Stromal cell of bone marrow (primary cell): Measurements from ENCODE around the gene CHAF1A.
A peak's percentile ranks its signal among the peaks of the same experiment; 100 is the strongest.

Experiments used
- DNase-seq: peaks from one replicate; pipeline ENCODE4 v3.0.0-alpha.2; 2012; ENCODE audit warnings: low read depth

The CHAF1A gene

DNA sequence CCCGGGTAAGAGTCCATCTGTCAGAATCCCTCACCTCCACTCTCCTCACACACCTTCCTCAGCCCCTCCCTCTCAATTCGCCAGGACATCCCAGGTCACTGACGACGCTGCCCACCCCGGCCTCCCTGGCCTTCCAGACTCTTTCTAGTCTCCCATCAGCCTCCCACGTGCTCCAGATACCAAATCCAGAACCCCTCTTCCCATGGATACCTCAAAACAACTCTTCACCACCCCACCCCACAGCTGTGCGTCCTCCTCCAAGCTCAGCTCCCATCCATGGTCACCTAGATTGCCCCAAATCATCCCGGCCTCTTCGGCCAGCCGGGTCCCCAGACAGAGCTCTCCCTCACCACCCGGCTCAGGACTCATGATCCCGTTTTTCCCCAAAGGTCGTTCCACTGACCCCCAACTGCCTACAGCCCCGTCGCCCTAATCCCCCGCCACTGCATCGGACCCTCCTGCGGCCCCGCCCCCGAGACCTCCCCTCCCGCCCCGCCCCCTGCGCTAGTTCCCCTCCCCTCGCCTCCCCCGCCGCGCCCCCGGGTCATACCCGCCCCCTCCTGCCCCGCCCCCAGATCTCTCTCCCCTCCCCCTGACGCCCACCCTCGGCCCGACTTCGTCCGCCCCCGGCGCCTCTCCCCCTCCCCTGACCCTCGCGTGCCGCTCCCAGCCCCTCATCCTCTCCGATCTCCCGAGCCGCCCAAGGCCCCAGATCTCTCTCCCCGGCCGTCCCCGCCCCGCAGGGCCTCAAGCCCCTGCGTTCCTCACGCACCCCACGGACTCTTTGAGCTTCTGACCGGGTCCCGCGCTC is 54.6 kb downstream of the CHAF1A start:
- DNase-seq = peak; percentile 18

DNA sequence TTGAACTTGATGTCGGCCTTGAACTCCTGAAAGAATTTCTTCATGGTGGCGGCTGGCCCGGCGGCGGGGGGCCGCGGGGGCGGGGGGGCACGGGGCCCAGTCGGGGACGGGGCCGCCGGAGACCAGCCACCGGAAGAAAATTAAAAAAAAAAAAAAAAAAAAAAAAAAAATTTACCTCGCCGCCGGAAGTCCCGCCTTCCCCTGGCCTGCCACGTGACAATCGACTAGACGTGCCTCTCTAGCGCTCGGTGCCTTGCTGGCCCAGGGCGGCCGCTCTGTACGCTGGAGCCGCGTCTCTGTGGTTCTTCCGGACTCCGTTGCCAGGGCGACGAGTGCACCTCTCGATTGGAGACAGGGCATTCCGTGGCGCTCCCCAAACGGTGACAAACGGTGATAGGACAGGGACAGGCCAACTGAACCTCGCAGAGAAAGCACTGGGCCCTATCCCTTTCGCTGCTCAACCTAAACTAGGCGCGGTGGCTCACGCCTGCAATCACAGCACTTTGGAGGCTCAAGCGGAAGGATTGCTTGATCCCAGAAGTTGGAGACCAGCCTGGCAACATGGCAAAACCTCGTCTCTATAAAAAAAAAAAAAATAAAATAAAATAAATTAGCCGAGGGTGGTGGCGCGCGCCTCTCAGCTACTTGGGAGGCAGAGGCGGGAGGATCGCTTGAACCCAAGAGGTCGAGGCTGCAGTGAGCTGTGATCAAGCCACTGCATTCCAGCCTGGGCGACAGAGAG is 55.4 kb downstream of the CHAF1A start, which contains the start of gene UBXN6:
TSS of gene UBXN6 (minus strand) at position 141 of the 742 bp plus-strand sequence. CDS start at position 44, 97 bp downstream.
- peak; percentile 96 for DNase-seq

DNA sequence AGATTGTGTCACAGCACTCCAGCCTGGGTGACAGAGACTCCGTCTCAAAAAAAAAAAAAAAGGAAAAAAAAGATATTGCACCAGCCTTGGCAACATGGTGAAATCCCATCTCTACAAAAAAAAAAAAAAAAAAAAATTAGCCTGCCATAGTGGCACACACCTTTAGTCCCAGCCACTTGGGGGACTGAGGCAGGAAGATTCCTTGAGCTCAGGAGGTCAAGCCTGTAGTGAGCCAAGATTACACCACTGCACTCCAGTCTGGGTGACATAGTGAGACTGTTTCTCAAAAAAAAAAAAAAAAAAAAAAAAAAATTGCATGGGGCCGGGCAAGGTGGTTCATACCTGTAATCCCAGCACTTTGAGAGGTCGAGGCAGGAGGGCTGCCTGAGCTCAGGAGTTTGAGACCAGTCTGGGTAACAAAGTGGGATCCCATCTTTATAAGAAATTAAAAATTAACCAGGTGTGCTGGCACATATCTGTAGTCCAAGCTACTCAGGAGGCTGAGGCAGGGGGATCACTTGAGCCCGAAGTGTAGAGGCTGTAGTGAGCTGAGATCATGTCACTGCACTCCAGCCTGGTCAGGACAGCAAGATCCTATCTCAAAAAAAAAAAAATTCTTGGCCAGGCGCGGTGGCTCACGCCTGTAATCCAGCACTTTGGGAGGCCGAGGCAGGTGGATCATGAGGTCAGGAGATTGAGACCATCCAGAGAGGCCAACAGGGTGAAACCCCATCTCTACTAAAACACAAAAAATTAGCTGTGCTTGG is 62.6 kb downstream of the CHAF1A start:
- DNase-seq = no peak

DNA sequence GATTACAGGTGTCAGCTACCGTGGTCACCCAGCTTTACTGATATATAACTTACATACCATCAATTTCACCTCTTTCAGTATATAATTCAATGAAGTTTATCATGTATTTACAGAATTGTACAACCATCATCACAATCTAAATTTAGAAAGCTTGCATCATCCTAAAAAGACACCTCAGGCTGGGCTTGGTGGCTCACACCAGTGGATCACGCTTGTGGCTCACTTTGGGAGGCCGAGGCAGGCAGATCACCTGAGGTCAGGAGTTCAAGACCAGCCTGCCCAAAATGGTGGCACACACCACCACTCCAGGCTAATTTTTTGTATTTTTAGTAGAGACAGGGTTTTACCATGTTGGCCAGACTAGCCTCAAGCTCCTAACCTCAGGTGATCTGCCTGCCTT is 65.4 kb downstream of the CHAF1A start:
- no peak for DNase-seq

DNA sequence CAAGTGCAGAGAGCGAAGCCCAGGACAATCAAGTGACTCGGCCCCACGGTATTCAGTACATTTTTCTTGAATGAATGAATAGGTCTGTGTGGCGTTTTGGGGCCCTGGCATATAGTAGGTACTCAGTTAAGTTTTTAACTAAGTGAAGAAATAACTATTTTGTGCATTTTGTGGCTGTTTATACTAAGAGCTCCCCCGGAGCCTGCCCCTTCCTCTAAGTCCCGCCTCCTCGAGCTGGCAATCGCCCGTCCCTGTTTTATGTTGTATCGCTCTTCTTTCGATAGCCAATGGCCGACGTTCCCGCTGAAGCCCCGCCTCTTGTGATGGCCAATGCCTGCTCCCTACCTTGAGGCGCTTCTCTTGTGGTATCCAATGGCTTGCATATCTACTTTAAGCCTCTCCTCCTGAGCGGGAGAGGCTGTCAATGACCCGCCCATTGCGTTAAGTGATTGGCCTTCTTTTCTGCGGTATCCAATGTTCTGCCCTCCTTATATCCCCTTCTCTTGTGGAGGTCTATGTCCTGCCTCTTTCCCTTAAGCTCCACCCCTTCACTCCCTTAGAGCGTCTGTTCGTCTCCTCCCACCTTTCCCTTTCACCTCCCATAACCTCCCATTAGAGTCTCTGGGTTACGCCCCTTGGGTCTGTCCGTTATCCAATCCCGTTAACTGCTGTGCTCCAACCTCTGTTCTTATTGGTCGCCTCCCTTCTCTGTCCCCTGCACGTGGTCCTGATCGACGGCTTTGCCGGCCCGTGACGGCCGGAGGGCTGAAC is 69.1 kb downstream of the CHAF1A start:
- DNase-seq = peak; percentile 100

DNA sequence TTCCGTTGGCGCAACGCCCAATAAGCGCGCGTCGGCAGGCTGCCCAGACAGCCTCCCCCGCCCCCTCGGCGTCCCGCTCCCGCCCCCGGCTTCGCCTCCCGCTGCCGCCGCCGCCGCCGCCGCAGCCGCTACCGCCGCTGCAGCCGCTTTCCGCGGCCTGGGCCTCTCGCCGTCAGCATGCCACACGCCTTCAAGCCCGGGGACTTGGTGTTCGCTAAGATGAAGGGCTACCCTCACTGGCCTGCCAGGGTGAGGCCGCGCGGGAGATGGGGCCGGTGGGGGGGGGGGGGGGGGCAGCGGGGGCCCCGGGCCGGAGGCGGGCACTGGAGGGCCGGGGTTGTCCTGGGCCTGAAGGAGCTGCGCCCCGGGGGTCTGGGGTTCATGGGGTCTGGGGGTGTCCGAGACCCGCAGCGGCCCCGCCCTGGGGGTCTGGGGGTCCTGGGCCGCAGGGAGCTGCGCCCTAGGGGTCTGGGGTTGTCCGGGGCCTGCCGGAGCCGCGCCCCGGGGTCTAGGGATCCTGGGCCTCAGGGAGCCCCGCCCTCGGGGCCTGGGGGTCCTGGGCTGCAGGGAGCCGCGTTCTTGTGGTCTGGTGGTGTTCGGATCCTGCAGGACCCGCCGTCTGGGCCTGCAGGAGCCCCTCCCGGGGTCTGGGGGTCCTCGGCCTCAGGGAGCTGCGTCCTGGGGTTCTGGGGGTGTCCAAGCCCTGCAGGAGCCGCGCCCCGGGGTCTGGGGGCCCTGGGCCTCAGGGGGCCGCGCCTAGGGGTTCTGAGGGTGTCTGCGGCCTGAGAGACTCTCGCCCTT is 69.9 kb downstream of the CHAF1A start, which contains the start of gene HDGFL2:
TSS of gene HDGFL2 (plus strand) at position 124 of the 801 bp plus-strand sequence. CDS start at position 178, 54 bp downstream.
- no peak for DNase-seq

DNA sequence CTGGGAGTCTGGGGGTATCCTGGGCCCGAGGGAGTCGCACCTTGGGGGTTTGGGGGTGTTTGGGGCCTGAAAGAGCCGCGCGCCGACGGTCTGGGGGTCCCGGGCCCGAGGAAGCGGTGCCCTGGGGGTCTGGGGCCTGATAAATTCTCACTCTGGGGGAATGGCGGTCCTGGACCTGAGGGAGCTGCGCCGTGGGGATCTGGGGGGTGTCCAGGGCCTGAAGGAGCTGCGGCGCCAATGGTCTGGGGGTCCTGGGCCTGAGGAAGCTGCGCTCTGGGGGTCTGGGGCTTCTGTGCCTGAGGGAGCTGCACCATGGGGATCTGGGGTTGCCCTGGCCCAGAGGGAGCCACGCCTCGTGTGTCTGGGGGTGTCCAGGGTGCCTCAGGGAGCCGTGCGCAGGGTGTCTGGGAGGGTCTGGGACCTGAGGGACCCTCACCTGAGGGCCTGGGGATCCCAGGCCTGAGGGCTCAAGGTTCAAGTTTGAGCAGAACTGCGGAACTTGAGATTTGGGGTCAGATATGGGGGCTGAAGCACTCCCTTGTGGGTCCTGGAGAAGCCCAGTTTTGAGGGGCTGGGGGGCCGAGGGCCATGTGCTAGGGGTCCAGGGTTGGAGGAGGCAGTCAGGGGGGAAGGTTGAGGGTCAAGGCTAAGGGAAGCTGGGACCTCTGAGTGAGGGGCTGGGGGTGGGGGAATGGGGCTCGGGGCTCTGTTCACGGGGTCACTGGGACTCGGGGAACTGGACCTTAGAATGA is 70.7 kb downstream of the CHAF1A start:
- DNase-seq = no peak

DNA sequence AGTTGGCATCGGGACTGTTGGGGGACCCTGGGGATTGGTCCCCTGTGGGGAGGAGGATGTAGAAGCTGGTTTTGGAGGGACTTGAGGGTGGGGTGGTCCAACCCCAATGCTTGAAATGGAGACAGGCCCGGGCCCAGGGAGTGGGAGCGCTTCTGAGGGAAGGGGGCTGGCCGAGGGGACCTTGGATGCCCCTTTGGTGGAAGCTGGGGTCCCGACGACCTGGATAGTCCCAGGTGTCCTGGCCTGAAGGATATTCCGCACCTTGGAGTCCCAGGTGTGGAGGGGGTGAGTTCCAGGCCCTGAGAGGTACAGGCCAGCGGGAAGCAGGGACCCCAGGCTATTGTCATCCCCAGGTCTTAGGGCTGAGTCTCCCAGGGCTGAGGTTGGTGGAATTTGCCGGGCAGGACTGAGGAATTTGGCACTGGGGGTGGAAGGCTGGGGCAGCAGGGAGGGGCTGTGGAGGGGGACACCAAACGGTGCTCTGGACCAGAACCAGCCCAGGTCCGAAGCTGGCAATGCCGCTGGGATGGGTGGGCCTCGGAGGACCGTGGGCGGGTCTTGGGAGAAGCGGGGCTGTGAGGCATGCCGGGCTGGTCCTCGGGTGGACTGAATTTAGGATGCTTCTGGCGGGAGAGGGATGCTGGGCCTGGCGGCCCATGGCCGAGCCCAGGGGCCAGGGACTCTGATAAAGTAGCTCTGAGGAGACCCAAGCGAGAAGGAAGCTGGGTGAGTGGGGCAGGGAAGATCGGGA is 71.5 kb downstream of the CHAF1A start:
- DNase-seq = no peak

DNA sequence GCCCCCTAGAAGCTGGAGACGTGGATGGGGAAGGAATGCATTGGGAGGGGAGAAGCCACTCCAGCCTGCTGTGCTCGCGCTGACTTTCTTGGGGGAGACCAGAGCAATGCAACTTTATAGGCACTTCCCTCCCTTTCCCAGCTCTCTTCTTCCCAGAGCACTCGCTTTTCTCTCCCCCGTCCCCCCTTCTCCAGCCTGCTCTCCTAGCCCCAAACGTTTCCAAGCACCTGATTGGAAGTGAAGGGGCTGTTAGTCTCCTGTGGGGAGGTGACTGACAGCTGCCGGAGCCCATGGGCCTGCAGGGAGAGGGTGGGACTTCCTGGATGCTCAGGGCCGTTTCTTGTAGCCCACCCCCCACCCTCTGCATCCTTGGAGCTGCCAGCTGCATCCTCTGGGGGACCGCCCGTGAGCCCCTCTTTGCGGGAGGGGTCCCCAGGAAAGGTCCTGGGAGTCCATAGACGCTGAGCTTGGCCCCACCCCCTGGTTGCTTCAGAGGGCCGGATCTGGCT is 72.1 kb downstream of the CHAF1A start:
- peak; percentile 31 for DNase-seq

DNA sequence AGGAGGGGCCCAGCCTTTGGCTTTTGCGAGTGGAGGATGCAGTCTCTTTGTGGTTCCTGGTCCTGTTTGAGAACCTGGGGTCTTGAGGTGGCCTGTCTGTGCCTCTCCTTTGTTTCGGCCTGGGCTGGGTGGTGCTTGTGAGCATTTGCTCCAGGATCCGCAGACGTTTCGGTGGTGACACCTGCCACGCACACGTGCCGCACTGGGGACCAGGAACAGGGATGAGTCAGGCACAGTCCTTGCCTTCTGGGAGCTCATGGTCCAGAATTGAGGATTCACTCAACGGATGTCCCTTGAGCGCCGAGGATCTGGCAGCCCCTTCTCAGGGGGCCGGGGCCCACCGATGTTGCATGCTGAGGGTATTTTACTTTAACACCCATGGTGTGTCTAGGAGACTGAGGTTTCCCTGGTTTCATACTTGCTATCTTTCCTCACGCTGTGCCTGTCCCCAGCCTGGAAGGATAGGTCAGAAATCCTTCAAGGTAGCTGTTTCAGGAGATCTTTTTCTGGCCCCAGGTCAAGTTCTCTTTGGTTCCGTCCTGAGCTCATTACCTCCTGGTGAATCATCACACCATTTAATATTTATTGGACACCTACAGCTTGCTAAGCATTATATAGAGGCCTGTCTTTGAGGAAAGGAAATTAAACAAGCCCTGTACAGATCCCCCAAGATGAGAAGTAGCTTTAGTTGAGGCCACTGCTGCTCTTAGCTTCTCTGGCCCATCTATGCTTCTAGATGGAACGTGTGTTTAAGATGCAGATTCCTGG is 74.8 kb downstream of the CHAF1A start:
- no peak for DNase-seq

DNA sequence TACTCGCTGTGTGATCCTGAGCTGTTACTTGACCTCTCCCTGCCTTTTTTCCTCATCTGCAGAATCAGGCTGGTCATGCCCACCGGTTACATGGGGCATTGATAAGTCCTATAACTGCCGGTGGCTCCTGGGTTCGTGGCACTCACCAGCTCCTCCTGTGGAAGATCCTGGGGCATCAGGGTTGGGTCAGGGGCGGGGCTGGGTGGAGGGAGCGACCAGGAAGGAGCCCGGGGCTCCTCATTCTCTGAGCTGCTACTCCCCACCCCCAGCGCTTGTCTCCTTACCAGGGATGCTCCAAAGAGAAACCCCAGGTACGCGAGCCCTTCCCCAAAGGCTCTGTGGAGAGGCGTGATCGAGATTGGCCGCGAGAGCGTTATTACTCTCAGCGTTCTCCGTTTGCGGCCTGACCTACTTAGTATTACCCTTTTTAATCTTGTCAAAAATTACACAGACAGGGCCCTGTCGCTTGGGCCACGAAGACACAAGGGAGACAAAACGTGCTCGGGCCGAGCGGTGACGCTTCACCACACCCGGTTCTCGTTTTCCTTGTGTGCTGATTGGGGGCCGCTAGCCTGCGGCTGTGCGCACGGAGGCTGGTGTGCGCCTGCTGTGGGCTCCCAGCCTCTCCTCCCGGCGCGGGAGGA is 80.4 kb downstream of the CHAF1A start:
- no peak for DNase-seq

DNA sequence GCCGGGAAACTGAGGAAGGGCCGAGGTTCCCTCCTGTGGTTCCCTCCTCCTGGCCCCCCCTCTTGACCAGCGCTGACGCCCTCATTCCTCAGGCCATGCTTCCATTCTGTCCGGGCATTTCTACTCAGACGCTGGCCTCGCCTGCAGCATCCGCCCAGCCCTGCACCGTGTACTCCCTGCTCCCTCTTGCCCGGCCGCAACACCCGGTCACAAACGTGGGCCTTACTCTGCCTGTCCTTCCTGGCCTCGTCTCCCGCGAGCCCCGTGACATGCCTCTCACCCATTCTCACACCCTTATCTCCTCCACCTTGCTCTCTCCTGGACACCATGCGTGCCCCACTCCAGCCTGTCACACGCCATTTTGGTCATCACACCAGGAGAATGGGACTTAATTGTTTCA is 80.9 kb downstream of the CHAF1A start:
- no peak for DNase-seq

DNA sequence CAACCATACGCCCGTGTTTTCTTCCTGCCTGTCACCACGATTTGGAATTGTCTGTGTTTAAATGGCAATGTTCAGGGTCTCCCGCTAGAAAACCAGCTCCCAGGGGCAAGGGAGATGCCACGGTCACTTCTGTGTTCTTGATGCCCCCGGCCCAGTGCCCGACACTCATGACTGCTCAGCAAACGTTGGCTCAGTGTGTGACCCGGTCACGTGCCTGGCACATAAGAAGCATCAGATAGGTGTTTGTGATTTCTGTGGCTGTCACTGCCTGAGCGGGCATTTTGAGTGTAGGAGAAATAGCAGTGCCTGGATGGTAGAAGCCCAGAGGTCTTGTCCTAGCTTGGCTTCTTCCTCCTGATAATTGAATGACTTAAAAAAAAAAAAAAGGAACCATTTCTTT is 85.1 kb downstream of the CHAF1A start:
- DNase-seq = no peak

DNA sequence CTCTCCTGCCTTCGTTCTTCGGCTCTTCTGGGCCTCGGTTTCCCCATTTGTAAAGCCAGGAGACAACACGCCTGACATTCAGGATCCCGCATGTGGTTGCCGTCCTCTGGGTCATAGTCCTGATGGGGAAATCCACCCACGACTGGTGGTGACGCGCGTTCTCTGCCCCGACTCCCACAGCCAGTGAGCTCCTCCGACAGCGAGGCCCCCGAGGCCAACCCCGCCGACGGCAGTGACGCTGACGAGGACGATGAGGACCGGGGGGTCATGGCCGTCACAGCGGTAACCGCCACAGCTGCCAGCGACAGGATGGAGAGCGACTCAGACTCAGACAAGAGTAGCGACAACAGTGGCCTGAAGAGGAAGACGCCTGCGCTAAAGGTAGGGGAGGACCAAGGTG is 86.1 kb downstream of the CHAF1A start:
- DNase-seq = no peak

DNA sequence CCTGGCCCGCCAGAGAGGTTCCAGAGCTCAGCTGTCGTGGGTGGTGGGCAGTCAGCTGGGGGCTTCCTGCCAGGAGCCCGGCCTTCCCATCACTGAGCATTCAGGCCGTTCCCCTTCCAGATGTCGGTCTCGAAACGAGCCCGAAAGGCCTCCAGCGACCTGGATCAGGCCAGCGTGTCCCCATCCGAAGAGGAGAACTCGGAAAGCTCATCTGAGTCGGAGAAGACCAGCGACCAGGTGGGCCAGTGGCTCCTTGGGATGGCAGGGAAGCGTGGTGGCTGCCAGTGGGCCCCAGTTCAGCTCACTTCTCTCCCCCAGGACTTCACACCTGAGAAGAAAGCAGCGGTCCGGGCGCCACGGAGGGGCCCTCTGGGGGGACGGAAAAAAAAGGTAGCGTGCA is 89.0 kb downstream of the CHAF1A start:
- no peak for DNase-seq

DNA sequence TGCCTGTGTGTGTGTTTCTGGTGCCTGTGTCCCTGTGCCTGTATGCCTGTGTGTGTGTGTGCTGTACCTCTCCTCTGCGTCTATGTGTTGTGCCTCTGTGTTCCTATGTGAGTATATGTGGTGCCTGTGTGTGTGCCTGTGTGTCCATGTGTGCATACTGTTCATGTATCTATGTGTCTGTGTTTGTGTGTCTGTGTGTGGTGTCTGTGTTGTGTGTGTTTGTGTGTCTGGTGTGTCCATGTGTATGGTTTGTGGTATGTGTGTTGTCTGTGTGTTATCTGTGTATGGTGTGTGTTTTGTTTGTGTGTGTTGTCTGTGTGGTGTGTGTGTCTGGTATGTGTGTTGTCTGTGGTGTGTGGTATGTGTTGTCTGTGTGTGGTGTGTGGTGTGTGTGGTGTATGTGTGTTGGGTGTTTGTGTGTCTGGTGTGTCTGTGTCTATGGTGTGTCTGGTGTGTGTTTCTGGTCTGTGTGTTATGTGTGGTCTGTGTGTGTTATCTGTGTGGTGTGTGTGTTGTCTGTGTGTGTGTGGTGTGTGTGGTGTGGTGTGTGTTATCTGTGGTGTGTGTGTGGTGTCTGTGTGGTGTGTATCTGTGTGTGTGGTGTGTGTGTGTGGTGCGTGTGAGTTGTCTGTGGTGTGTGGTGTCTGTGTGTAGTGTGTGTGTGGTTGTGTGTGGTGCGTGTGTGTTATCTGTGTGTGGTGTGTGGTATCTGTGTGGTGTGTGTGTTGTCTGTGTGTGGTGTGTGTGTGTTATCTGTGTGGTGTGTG is 90.1 kb downstream of the CHAF1A start:
- no peak for DNase-seq
